K562 (cell line): Measurements from ENCODE around the gene GRWD1. TPM values are rescaled to one million over a fixed set of nuclear protein-coding genes. Genes with fewer than 3 reads are reported as not detected.

Experiments
- ARID1B ChIP-seq: fragments of 450-650 bp; IDR thresholded peaks from 2 replicates; pipeline ENCODE4 v1.6.1; 2016; ENCODE audit warnings: antibody characterized with exemption, mild to moderate bottlenecking, inconsistent platforms
- CHD2 ChIP-seq: IDR thresholded peaks from 2 replicates; pipeline ENCODE4 v1.6.1; 2011; ENCODE audit warnings: low read depth, low read length
- CXXC5 ChIP-seq: fragments of 250-450 bp; sonication (Bioruptor Pico); IDR thresholded peaks from 2 replicates; pipeline ENCODE4 v1.8.0; 2022; ENCODE audit warnings: inconsistent platforms, mild to moderate bottlenecking, moderate library complexity
- ELF2 ChIP-seq: fragments of 250-450 bp; sonication (Bioruptor Pico); IDR thresholded peaks from 2 replicates; pipeline ENCODE4 v1.5.0; 2021; ENCODE audit warnings: mild to moderate bottlenecking
- HDAC8 ChIP-seq: fragments of 450-650 bp; IDR thresholded peaks from 2 replicates; pipeline ENCODE4 v1.6.1; 2016; ENCODE audit warnings: mild to moderate bottlenecking, missing genetic modification characterization, moderate library complexity, missing compliant biosample characterization
- HES1 ChIP-seq: fragments of 450-650 bp; IDR thresholded peaks from 2 replicates; pipeline ENCODE4 v1.6.1; 2016; ENCODE audit warnings: low read depth, mild to moderate bottlenecking, moderate library complexity
- HMGN3 ChIP-seq: IDR thresholded peaks from 2 replicates; pipeline ENCODE4 v1.6.1; 2011; ENCODE audit warnings: borderline replicate concordance, low read depth, mild to moderate bottlenecking, mixed read lengths, low read length; ENCODE audit not compliant: insufficient read length; ENCODE audit errors: extremely low read depth
- KDM5B ChIP-seq: fragments of 200-600 bp; sonication (generic); IDR thresholded peaks from 2 replicates; pipeline ENCODE4 v1.6.1; 2012; ENCODE audit warnings: low read depth, mild to moderate bottlenecking, moderate library complexity, low read length, control low read depth, inconsistent platforms; ENCODE audit not compliant: insufficient replicate concordance
- NELFE ChIP-seq: IDR thresholded peaks from 2 replicates; pipeline ENCODE4 v1.6.1; 2011; ENCODE audit warnings: mild to moderate bottlenecking; ENCODE audit not compliant: insufficient read depth, insufficient read length
- PCBP2 ChIP-seq: fragments of 200-400 bp; formaldehyde crosslinking; IDR thresholded peaks from 2 replicates; pipeline ENCODE4 v1.6.1; 2018; ENCODE audit warnings: low read length, low read depth, mild to moderate bottlenecking, moderate library complexity; ENCODE audit not compliant: poor library complexity, severe bottlenecking
- PHF20 ChIP-seq: fragments of 450-650 bp; IDR thresholded peaks from 2 replicates; pipeline ENCODE4 v1.6.1; 2018; ENCODE audit not compliant: partially characterized antibody
- POLR3G ChIP-seq: IDR thresholded peaks from 2 replicates; pipeline ENCODE4 v1.6.1; 2011; ENCODE audit not compliant: insufficient read length, insufficient replicate concordance; ENCODE audit errors: extremely low read depth
- SRSF3 ChIP-seq: fragments of 200-400 bp; formaldehyde crosslinking; IDR thresholded peaks from 2 replicates; pipeline ENCODE4 v1.6.1; 2016; ENCODE audit warnings: mild to moderate bottlenecking, low read length, moderate library complexity; ENCODE audit not compliant: insufficient read depth
- TEAD4 ChIP-seq, 2 experiments: sonication (generic) in 1 of 2; formaldehyde crosslinking in 1 of 2; IDR thresholded peaks; 2 replicates each; pipeline versions ENCODE4 v1.6.1 to v1.8.0; 2012 to 2022; ENCODE audit warnings: borderline replicate concordance in 1 of 2, inconsistent platforms in 1 of 2, low read length in 1 of 2, mild to moderate bottlenecking in 1 of 2, missing genetic modification reagents in 1 of 2
- TRIM24 ChIP-seq, 2 experiments: fragments of 450-650 bp; IDR thresholded peaks; 2 replicates each; pipeline ENCODE4 v1.6.1; 2016
- ZNF175 ChIP-seq: fragments of 200-800 bp; sonication (Bioruptor generic); IDR thresholded peaks from 2 replicates; pipeline ENCODE4 v1.6.1; 2016; ENCODE audit warnings: low read depth, mild to moderate bottlenecking, missing genetic modification characterization, missing compliant biosample characterization
- ZNF592 ChIP-seq: fragments of 450-650 bp; IDR thresholded peaks from 2 replicates; pipeline ENCODE4 v1.6.1; 2017; ENCODE audit warnings: antibody characterized with exemption, mild to moderate bottlenecking
- ZNF717 ChIP-seq: fragments of 250-450 bp; sonication (Bioruptor Pico); IDR thresholded peaks from 2 replicates; pipeline ENCODE4 v1.5.0; 2021
- ZZZ3 ChIP-seq: fragments of 450-650 bp; IDR thresholded peaks from 2 replicates; pipeline ENCODE4 v1.6.1; 2016; ENCODE audit warnings: antibody characterized with exemption, mild to moderate bottlenecking, moderate library complexity
- polyA plus RNA-seq, 8 experiments: library from polyadenylated mRNA; depleted of rRNA in 4 of 8; stranded (reverse) in 5 of 8; unstranded in 3 of 8; fragments of >200 nt; fragmentation: Nextera tagmentation in 2 of 8; fragmentation: Illumina TruSeq in 1 of 8; extraction: Ambion mirVana in 2 of 8; extraction: Trizol in 1 of 8; gene quantifications; 2 replicates each; pipeline versions ENCODE4 v1.2.1 to v1.2.3, GENCODE V29; 2011 to 2014; ENCODE audit warnings: inconsistent platforms in 1 of 8, missing spikeins in 1 of 8
- total RNA-seq, 7 experiments: library from RNA; depleted of rRNA in 6 of 7; stranded (reverse); fragments of >200 nt in 6 of 7; fragmentation: Illumina TruSeq in 2 of 7; extraction: Trizol in 2 of 7; gene quantifications; 2 replicates each; pipeline versions ENCODE4 v1.2.1 to v1.2.3, GENCODE V29; 2011 to 2021; ENCODE audit warnings: low replicate concordance in 1 of 7
- TF ChIP-seq, protein P1 (sequence below): fragments of 450-650 bp; IDR thresholded peaks from 2 replicates; pipeline ENCODE4 v1.6.1; 2016; ENCODE audit warnings: missing biosample characterization, missing genetic modification characterization

The GRWD1 gene
- total and polyA plus RNA-seq, 9 of the 15 experiments (the other 6 are each of a cell fraction or from before 2014, with no cell fraction given) = 1.5 to 87.2 (median 24.5) TPM

DNA sequence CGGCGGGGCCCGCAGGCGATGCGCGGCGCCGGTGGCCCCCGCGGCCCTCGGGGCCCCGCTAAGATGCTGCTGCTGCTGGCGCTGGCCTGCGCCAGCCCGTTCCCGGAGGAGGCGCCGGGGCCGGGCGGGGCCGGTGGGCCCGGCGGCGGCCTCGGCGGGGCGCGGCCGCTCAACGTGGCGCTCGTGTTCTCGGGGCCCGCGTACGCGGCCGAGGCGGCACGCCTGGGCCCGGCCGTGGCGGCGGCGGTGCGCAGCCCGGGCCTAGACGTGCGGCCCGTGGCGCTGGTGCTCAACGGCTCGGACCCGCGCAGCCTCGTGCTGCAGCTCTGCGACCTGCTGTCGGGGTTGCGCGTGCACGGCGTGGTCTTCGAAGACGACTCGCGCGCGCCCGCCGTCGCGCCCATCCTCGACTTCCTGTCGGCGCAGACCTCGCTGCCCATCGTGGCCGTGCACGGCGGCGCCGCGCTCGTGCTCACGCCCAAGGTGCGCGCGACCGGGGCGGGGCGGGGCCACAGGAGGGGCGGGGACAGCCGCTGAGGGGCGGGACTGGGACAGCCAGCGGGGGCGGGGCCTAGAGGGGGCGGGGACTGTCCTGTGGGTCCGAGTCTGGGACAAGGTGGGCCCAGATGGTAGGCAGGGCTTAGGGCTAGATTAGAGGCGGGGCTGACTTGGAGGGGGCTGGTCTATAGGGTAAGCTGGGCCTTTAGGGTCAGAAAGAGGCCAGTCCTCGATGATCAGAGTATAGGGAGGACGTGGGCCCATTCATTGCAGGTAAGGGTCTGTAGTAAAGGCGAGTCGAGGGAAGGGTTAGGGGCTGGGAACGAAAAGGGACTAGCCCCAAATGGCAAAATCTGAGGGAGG is 47.2 kb upstream of the GRWD1 start (continued):
- peak; percentile 40 for TF ChIP-seq HMGN3
- no peak for TF ChIP-seq NELFE
- no peak for TF ChIP-seq CHD2
- no peak for TF ChIP-seq ARID1B
- TF ChIP-seq ZNF592 = peak; percentile 92; the same call in 1 of the 2 replicates
- no peak for TF ChIP-seq PHF20
- TF ChIP-seq TEAD4 (IDR thresholded peaks at IDR 0.05; ENCODE audit: low read length) = no peak
- TF ChIP-seq TEAD4 (CRISPR knock-in tag; IDR thresholded peaks at IDR 0.05; ENCODE audit: borderline replicate concordance) = no peak
- TF ChIP-seq ZNF717 = no peak
- no peak for TF ChIP-seq HDAC8
- TF ChIP-seq PCBP2 = no peak
- TF ChIP-seq ZNF175 = peak; percentile 96
- no peak for TF ChIP-seq POLR3G
- TF ChIP-seq, protein P1, sequence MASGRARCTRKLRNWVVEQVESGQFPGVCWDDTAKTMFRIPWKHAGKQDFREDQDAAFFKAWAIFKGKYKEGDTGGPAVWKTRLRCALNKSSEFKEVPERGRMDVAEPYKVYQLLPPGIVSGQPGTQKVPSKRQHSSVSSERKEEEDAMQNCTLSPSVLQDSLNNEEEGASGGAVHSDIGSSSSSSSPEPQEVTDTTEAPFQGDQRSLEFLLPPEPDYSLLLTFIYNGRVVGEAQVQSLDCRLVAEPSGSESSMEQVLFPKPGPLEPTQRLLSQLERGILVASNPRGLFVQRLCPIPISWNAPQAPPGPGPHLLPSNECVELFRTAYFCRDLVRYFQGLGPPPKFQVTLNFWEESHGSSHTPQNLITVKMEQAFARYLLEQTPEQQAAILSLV (tag) = no peak
- TF ChIP-seq ELF2 (CRISPR knock-in tag) = no peak
- TF ChIP-seq SRSF3 = no peak
- TF ChIP-seq ZZZ3 = no peak
- TF ChIP-seq KDM5B = peak; percentile 93
- no peak for TF ChIP-seq TRIM24 (IDR thresholded peaks at IDR 0.05)
- TF ChIP-seq HES1 = no peak
- peak; percentile 94 for TF ChIP-seq CXXC5 (CRISPR knock-in tag)
